GM19099 (cell line): ENCODE measurements around the gene IFFO2.

Experiments
- POLR2A ChIP-seq: IDR thresholded peaks from 3 replicates; pipeline ENCODE4 v1.6.1; 2011; ENCODE audit warnings: low read depth; ENCODE audit not compliant: insufficient read length; ENCODE audit errors: extremely low read depth

IFFO2 gene

GRCh38 chr1:18922848-18923755, 33.4 kb downstream of the IFFO2 start:
- TF ChIP-seq POLR2A, result no peak

- no peak for TF ChIP-seq POLR2A
Observed at GRCh38 chr1:18922319-18922726, 34.2 kb downstream of the IFFO2 start.

- no peak for TF ChIP-seq POLR2A
Observed at GRCh38 chr1:18921516-18922251, 34.8 kb downstream of the IFFO2 start.

- no peak for TF ChIP-seq POLR2A
Observed at GRCh38 chr1:18920931-18921330, 35.5 kb downstream of the IFFO2 start.

GRCh38 chr1:18919956-18920355, 36.5 kb downstream of the IFFO2 start:
- no peak for TF ChIP-seq POLR2A

- no peak for TF ChIP-seq POLR2A
Observed at GRCh38 chr1:18919197-18919905, 37.1 kb downstream of the IFFO2 start.

- no peak for TF ChIP-seq POLR2A
Observed at GRCh38 chr1:18918417-18918816, 38.1 kb downstream of the IFFO2 start.

GRCh38 chr1:18917071-18917799, 39.2 kb downstream of the IFFO2 start:
- TF ChIP-seq POLR2A, result no peak

- TF ChIP-seq POLR2A, result no peak
Observed at GRCh38 chr1:18915341-18915740, 41.1 kb downstream of the IFFO2 start.

- no peak for TF ChIP-seq POLR2A
Observed at GRCh38 chr1:18913065-18913835, 43.2 kb downstream of the IFFO2 start.

GRCh38 chr1:18912550-18912949, 43.9 kb downstream of the IFFO2 start:
- no peak for TF ChIP-seq POLR2A

- TF ChIP-seq POLR2A, result no peak
Observed at GRCh38 chr1:18908911-18909771, 47.3 kb downstream of the IFFO2 start.

- no peak for TF ChIP-seq POLR2A
Observed at GRCh38 chr1:18907917-18908845, 48.3 kb downstream of the IFFO2 start.
